ENCODE data around the gene ATXN7L3.

DNA sequence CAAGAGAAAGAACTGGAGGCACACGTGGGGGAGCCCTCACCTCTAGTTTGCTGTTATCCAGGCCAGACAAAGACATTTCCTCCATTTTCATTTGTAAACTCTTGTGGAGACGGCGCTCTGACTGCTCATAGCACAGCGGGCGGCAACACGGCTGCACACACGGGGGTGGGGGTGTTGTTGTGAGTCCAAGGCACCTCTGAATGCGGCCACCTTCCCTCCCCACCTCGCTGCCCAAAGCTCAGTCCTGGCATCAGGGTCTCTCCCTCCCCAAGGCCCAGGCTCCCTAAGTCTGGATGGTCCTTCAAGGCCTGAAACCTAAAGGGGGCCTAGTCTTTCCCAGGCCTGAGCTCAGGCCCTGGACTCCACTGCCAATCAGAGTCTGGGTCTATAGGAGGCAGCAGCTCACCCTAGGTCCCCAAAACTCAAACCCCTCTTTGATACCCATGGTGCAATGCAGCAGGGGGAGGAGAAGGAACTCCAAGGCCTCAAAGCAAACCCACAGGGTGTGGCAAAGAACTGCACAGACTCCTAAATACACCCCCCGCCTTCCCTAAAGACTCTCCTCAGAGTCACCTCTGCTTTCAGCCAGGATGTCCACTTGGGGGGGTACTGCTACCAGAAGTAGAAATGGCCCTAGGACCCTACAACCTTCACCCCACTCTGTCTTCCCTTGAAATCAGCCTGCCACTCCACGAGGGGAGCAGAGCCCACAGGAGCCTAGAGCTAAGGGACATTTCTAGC lies 1.5 kb downstream of the ATXN7L3 start:
- TF ChIP-seq EZH2 (IDR thresholded peaks at IDR 0.05; ENCODE audit: borderline replicate concordance, low read depth, low read length, severe bottlenecking), result no peak
- TF ChIP-seq, protein P1, sequence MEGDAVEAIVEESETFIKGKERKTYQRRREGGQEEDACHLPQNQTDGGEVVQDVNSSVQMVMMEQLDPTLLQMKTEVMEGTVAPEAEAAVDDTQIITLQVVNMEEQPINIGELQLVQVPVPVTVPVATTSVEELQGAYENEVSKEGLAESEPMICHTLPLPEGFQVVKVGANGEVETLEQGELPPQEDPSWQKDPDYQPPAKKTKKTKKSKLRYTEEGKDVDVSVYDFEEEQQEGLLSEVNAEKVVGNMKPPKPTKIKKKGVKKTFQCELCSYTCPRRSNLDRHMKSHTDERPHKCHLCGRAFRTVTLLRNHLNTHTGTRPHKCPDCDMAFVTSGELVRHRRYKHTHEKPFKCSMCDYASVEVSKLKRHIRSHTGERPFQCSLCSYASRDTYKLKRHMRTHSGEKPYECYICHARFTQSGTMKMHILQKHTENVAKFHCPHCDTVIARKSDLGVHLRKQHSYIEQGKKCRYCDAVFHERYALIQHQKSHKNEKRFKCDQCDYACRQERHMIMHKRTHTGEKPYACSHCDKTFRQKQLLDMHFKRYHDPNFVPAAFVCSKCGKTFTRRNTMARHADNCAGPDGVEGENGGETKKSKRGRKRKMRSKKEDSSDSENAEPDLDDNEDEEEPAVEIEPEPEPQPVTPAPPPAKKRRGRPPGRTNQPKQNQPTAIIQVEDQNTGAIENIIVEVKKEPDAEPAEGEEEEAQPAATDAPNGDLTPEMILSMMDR (IDR thresholded peaks at IDR 0.05; ENCODE audit: borderline replicate concordance, extremely low read depth, low read length, poor library complexity, severe bottlenecking), result peak; percentile 27

Measured in DND-41 (cell line).